Right cardiac atrium (tissue), 5 donors: ENCODE data around the gene DDX24. TPM values are rescaled to one million over a fixed set of nuclear protein-coding genes. Genes with fewer than 3 reads are reported as not detected.

Source experiments
- ATAC-seq, 2 donors: fragments of 200-7000 bp; cut with Tn5 transposase; one replicate each; pipeline versions ENCODE4 v1.8.0 to v1.9.1; 2020; ENCODE audit warnings: moderate library complexity in 2 of 2, mild to moderate bottlenecking in 1 of 2
- DNase-seq, 3 donors: peaks; one replicate each; pipeline ENCODE4 v3.0.0-alpha.2; 2020
- H3K27ac ChIP-seq: one replicate; pipeline ENCODE4 v1.5.1; 2013; ENCODE audit warnings: mild to moderate bottlenecking, low read length, control low read depth, moderate library complexity
- H3K27me3 ChIP-seq: one replicate; pipeline ENCODE4 v1.6.1; 2013; ENCODE audit not compliant: control insufficient read depth, insufficient read depth
- H3K4me1 ChIP-seq: one replicate; pipeline ENCODE4 v1.6.1; 2013; ENCODE audit warnings: low read length; ENCODE audit not compliant: control insufficient read depth, insufficient read depth
- H3K4me3 ChIP-seq: one replicate; pipeline ENCODE4 v1.5.1; 2013; ENCODE audit warnings: low read length, control low read depth
- H3K9me3 ChIP-seq: one replicate; pipeline ENCODE4 v1.6.1; 2013; ENCODE audit warnings: low read length; ENCODE audit not compliant: control insufficient read depth
- whole genome bisulfite sequencing: extraction: QIAGEN DNeasy Blood & Tissue Kit; methylation state at CpG from one replicate; pipeline ENCODE4 v1.1.7; 2013; 5-methylcytosine and 5-hydroxymethylcytosine counted together
- intact Hi-C, 4 donors: fragments of 100-400 bp; cut with DNase I; formaldehyde crosslinking; loops; one replicate each; pipeline versions ENCODE4 v1.11.0 to v1.14.0; 2022 to 2023
- polyA plus RNA-seq: library from polyadenylated mRNA; stranded (reverse); fragments of 200-250 nt; gene quantifications from one replicate; pipeline ENCODE4 v1.2.3, GENCODE V29; 2013
- total RNA-seq, 4 donors: library from RNA; stranded (reverse); fragmentation: NEBNext Ultra II Directional; extraction: Animal tissue kit (Norgen Biotek cat#: 25700); gene quantifications; one replicate each; pipeline ENCODE4 v1.2.1, GENCODE V29; 2021
- donor health status: healthy with polysubstance abuse.
- donor health status: DM: no; HTN: yes; CAD: no.
- donor health status: DM: no; HTN: no; CAD: no.
- donor health status: DM: no; HTN: yes; CAD: no; lungs with severe emphysema.
- donor health status: DM: yes; HTN: yes; CAD: no.

Gene DDX24
- total and polyA plus RNA-seq, 5 donors, result 138 to 268 (median 255) TPM

GRCh38 chr14:94021416-94022157 is 59.4 kb downstream of the DDX24 start:
- DNase-seq (peak in 1 of 3 donors; percentile 12), ATAC-seq (no peak)
- no peaks in the 10 kb centered on the region for H3K9me3 ChIP-seq
- H3K27ac ChIP-seq, result no peak overlapping the region
- WGBS, result 56% methylated on average over 10 of the region's 10 CpGs
- no peaks in the 10 kb centered on the region for H3K4me1 ChIP-seq
- H3K4me3 ChIP-seq, result no peak overlapping the region
- no peaks in the 10 kb centered on the region for H3K27me3 ChIP-seq
- intact Hi-C loops, result no loop called here

- intact Hi-C loops, result no loop called here
- ATAC-seq (no peak), DNase-seq (peak in 1 of 3 donors; percentile 18)
- WGBS, result 78% methylated on average over 2 of the region's 2 CpGs
- H3K27me3 ChIP-seq, result no peaks in the 10 kb centered on the region
- no peaks in the 10 kb centered on the region for H3K9me3 ChIP-seq
- H3K4me1 ChIP-seq, result no peaks in the 10 kb centered on the region
- H3K27ac ChIP-seq, result no peak overlapping the region
- no peak overlapping the region for H3K4me3 ChIP-seq
Measured at GRCh38 chr14:94021001-94021400, 60.0 kb downstream of the DDX24 start.

GRCh38 chr14:94020267-94020666 is 60.7 kb downstream of the DDX24 start:
- no peak for ATAC-seq
- no peak overlapping the region for H3K27ac ChIP-seq
- H3K4me3 ChIP-seq, result no peak overlapping the region
- DNase-seq, result no peak
- H3K27me3 ChIP-seq, result no peaks in the 10 kb centered on the region
- H3K9me3 ChIP-seq, result no peaks in the 10 kb centered on the region
- H3K4me1 ChIP-seq, result no peaks in the 10 kb centered on the region
- intact Hi-C loops, result no loop called here
- 86% methylated on average over 4 of the region's 4 CpGs for WGBS

GRCh38 chr14:94019329-94019728 is 61.7 kb downstream of the DDX24 start:
- Histone ChIP-seq H3K4me3 (no peak overlapping the region), H3K4me1 (no peaks in the 10 kb centered on the region), H3K9me3 (no peaks in the 10 kb centered on the region), H3K27me3 (no peaks in the 10 kb centered on the region), H3K27ac (no peak overlapping the region)
- WGBS, result 84% methylated on average over 6 of the region's 6 CpGs
- intact Hi-C loops, result no loop called here
- DNase-seq, result no peak
- no peak for ATAC-seq

GRCh38 chr14:94018308-94018707 is 62.7 kb downstream of the DDX24 start:
- Histone ChIP-seq H3K4me3 (no peak overlapping the region), H3K9me3 (no peaks in the 10 kb centered on the region), H3K27me3 (no peaks in the 10 kb centered on the region), H3K4me1 (no peaks in the 10 kb centered on the region), H3K27ac (no peak overlapping the region)
- intact Hi-C loops, result no loop called here
- ATAC-seq, result no peak
- 74% methylated on average over 8 of the region's 8 CpGs for WGBS
- DNase-seq, result peak in 1 of 3 donors; percentile 33

GRCh38 chr14:94016446-94016976 is 64.5 kb downstream of the DDX24 start:
- intact Hi-C loops, result no loop called here
- Histone ChIP-seq H3K4me1 (no peaks in the 10 kb centered on the region), H3K9me3 (no peaks in the 10 kb centered on the region), H3K27me3 (no peaks in the 10 kb centered on the region), H3K27ac (no peak overlapping the region), H3K4me3 (no peak overlapping the region)
- DNase-seq (peak in 1 of 3 donors; percentile 19), ATAC-seq (no peak)
- 76% methylated on average over 8 of the region's 8 CpGs for WGBS

GRCh38 chr14:94015223-94015622 is 65.8 kb downstream of the DDX24 start:
- 82% methylated on average over 2 of the region's 2 CpGs for WGBS
- no peak overlapping the region for H3K4me3 ChIP-seq
- no peaks in the 10 kb centered on the region for H3K4me1 ChIP-seq
- ATAC-seq, result no peak
- no peaks in the 10 kb centered on the region for H3K27me3 ChIP-seq
- no peak overlapping the region for H3K27ac ChIP-seq
- intact Hi-C loops, result no loop called here
- no peak for DNase-seq
- H3K9me3 ChIP-seq, result no peaks in the 10 kb centered on the region

- no peak for ATAC-seq
- Histone ChIP-seq H3K27ac (no peak overlapping the region), H3K9me3 (no peaks in the 10 kb centered on the region), H3K4me3 (no peak overlapping the region), H3K27me3 (no peaks in the 10 kb centered on the region), H3K4me1 (peaks cover 1% of the 10 kb centered on the region)
- WGBS, result 66% methylated on average over 6 of the region's 6 CpGs
- no peak for DNase-seq
- intact Hi-C loops, result no loop called here
Measured at GRCh38 chr14:94014382-94014781, 66.6 kb downstream of the DDX24 start.

GRCh38 chr14:94011795-94012194 is 69.2 kb downstream of the DDX24 start:
- no peak for ATAC-seq

GRCh38 chr14:94010625-94011024 is 70.4 kb downstream of the DDX24 start:
- DNase-seq, result no peak
- H3K4me1 ChIP-seq, result peaks cover 1% of the 10 kb centered on the region
- no peaks in the 10 kb centered on the region for H3K9me3 ChIP-seq
- intact Hi-C loops, result no loop called here
- H3K27ac ChIP-seq, result no peak overlapping the region
- ATAC-seq, result no peak
- 86% methylated on average over 6 of the region's 6 CpGs for WGBS
- no peaks in the 10 kb centered on the region for H3K27me3 ChIP-seq
- H3K4me3 ChIP-seq, result no peak overlapping the region

More at GRCh38 chr14:94011795-94012194, 69.2 kb downstream of the DDX24 start:
- no peak for DNase-seq
- Histone ChIP-seq H3K9me3 (no peaks in the 10 kb centered on the region), H3K27me3 (no peaks in the 10 kb centered on the region), H3K4me3 (no peak overlapping the region), H3K27ac (no peak overlapping the region), H3K4me1 (peaks cover 1% of the 10 kb centered on the region)
- 45% methylated on average over 2 of the region's 2 CpGs for WGBS
- intact Hi-C loops, result no loop called here

- peaks cover 1% of the 10 kb centered on the region for H3K4me1 ChIP-seq
- intact Hi-C loops, result no loop called here
- no peak for DNase-seq
- 32% methylated on average over 4 of the region's 4 CpGs for WGBS
- H3K9me3 ChIP-seq, result no peaks in the 10 kb centered on the region
- H3K27me3 ChIP-seq, result no peaks in the 10 kb centered on the region
- H3K27ac ChIP-seq, result no peak overlapping the region
- no peak overlapping the region for H3K4me3 ChIP-seq
- ATAC-seq, result peak in 1 of 2 donors; percentile 27
Measured at GRCh38 chr14:94009767-94010166, 71.2 kb downstream of the DDX24 start.
